HG03469 (cell line): ENCODE data around the gene RPL36.
"Not testable (repeated sequence)": the region's sequence is repeated elsewhere in the genome, so short reads cannot be mapped to it uniquely, and the experiment has no call there.

ENCODE experiments used
- ATAC-seq: cut with Tn5 transposase; IDR thresholded peaks from one replicate; pipeline ENCODE4 v1.9.1; 2021; ENCODE audit warnings: mild to moderate bottlenecking, moderate library complexity, moderate number of reproducible peaks; ENCODE audit not compliant: unreplicated experiment

The RPL36 gene

DNA sequence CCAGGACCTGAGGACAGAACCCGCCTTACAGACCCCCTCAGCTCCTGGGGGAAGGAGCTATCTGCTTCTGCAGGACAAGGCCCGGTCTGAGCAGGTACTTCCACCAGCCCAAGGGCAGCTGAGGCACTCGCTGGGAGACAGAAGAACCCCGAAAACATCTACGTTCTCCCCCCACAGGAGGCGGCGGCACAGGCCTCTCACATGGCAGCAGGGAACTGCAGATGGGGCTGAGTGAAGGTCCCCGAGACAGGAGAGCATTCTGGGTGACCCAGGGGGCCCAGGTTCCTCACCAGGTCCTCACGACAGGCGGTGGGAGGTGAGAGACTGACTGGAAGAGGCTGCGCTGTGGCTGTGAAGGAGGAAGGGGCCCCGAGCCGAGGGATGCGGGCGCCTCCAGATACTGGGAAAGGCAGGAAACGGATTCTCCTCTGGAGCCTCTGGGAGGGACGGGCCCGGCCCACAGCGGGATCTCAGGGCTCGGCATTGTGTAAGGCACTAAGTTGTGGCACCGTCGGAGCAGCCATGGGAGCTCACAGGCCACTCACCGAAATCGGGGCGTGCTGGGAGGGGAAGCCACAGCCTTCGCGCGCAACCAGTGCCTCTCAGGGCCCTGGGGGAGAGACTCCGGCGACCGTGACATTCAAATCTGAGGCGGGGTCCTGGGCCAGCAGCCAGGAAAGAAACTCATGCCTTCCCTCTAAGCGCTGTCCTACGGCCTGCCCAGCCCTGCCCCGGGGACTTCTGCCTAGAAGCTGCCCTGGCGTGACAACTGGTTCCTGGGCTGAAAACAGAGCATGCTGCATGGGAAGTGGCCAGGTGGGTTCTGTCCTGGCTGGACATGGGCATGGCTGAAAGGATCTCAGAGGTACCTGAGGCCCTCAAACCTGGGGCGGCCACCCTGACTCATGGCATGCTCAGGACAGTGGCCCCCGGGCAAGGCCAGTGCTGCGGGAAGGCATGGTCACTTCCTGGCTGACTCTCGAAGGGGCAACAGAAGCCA is 14.0 kb downstream of the RPL36 start:
- ATAC-seq, result no peak

DNA sequence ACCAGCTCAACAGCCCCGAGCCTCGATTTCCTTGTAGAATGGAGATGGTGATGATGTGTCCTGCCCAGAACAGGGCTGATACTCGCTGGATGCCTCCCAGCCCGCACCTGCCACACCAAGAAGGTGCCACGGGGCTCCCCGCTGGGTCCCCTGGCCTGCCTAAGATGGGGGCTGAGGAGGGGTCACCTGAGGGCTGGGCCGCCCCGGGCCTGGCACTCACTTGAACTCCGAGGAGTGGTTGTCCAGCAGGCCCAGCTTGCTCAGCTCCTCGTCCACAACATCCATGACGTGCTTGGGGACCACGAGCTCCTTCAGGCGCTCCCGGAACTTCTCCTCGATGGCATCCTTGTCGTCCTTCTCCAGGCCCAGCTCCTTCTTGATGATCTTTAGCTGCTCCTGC is 15.5 kb downstream of the RPL36 start:
- ATAC-seq, result no peak

GRCh38 chr19:5706876-5707573 is 16.9 kb downstream of the RPL36 start:
- ATAC-seq, result no peak

GRCh38 chr19:5707576-5708575 is 17.8 kb downstream of the RPL36 start:
- no peak for ATAC-seq

DNA sequence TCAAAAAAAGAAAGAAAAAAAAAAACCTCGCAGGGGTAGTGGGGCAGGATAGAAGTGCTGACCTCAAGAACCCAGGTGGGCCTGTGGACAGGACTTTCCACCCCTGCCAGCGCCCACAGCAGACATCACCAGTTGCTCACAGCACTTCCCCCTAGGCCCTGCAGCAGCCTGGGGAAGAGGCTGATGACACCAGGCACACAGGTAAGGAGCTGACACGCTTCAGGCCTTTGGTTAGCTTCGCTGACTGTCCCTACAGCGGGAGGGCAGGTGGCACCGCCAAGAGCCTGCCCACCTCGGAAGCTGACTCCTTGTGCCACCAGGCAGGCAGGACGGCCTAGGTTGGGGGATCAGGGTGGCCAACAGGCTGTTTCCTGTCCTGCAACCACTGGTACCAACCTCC is 20.9 kb downstream of the RPL36 start:
- ATAC-seq, result no peak

- no peak for ATAC-seq
These were observed 21.6 kb downstream of the RPL36 start for GRCh38 chr19:5711713-5712161.

GRCh38 chr19:5713228-5713627 is 23.1 kb downstream of the RPL36 start:
- ATAC-seq, result no peak

- no peak for ATAC-seq
These were observed 24.7 kb downstream of the RPL36 start for GRCh38 chr19:5714816-5715215.

GRCh38 chr19:5717215-5717935 is 27.3 kb downstream of the RPL36 start:
- no peak for ATAC-seq

DNA sequence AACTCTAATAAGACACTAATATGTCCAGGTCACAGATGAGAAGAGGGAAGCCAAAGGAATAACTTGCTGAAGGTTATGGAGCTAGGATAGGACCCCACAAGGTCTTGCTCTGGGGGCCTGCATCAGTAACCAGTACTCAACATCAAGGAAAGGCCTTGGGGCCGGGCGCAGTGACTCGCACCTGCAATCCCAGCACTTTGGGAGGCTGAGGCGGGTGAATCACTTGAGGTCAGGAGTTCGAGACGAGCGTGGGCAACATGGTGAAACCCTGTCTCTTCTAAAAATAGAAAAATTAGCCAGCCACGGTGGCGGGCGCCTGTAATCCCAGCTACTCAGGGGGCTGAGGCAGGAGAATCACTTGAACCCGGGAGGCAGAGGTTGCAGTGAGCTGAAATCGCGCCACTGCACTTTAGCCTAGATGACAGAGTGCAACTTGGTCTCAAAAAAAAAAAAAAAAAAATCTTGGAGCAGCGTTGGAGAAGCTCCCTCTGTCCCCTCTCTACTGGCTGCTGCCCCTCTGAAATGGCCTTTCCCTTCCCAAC is 28.0 kb downstream of the RPL36 start:
- no peak for ATAC-seq

GRCh38 chr19:5718579-5719273 is 28.6 kb downstream of the RPL36 start:
- no peak for ATAC-seq

- no peak for ATAC-seq
These were observed 29.3 kb downstream of the RPL36 start for GRCh38 chr19:5719274-5719960.

- ATAC-seq, result peak; percentile 69
These were observed 30.1 kb downstream of the RPL36 start, which contains the start of the genes CATSPERD and LONP1 for GRCh38 chr19:5719961-5720790. TSS of gene CATSPERD (plus strand) at chr19:5720637. CDS start at chr19:5720738, 101 bp downstream. TSS of gene LONP1 (minus strand) at chr19:5720146. CDS start at chr19:5720132, 14 bp downstream.

GRCh38 chr19:5727453-5728050 is 37.5 kb downstream of the RPL36 start:
- ATAC-seq, result no peak

DNA sequence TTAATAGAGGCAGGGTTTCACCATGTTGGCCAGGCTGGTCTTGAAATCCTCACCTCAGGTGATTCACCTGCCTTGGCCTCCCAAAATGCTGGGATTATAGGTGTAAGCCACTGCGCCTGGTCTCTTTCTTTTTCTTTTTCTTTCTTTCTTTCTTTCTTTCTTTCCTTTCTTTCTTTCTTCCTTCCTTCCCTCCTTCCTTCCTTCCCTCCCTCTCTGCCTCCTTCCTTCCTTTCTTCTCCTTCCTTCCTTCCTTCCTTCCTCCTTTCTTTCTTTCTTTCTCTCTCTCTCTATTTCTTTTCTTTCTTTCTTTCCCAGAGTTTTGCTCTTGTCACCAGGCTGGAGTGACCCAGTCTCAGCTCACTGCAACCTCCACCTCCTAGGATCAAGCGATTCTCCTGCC is 43.1 kb downstream of the RPL36 start:
- not testable (repeated sequence) for ATAC-seq

- ATAC-seq, result no peak
These were observed 48.3 kb downstream of the RPL36 start for GRCh38 chr19:5738423-5738822.
